Lower leg skin (tissue), 3 donors: ENCODE results near the gene ELFN1.

Source experiments
- CTCF ChIP-seq, 3 donors: fragments of 450-650 bp; IDR thresholded peaks; one replicate each; pipeline ENCODE4 v1.5.1; 2016; ENCODE audit warnings: antibody characterized with exemption in 3 of 3, mild to moderate bottlenecking in 3 of 3, moderate library complexity in 2 of 3
- POLR2A ChIP-seq, 2 donors: fragments of 450-650 bp; IDR thresholded peaks; one replicate each; pipeline ENCODE4 v1.6.1; 2016 to 2017; ENCODE audit warnings: antibody characterized with exemption in 2 of 2, mild to moderate bottlenecking in 1 of 2, moderate library complexity in 1 of 2

- TF ChIP-seq POLR2A (IDR thresholded peaks at IDR 0.05), result no peak
- peak in 1 of 3 donors; percentile 76 for TF ChIP-seq CTCF (IDR thresholded peaks at IDR 0.05)
Measured at GRCh38 chr7:1713502-1714484, 43.7 kb downstream of the ELFN1 start.
